T-helper 17 cell (primary cell): ENCODE measurements around the gene IL20. TPM values are rescaled to one million over a fixed set of nuclear protein-coding genes. Genes with fewer than 3 reads are reported as not detected.

ENCODE experiments used
- ATAC-seq: fragments of 150-1000 bp; cut with Tn5 transposase; 2 replicates; pipeline ENCODE4 v1.10.0; 2021; ENCODE audit warnings: mild to moderate bottlenecking, moderate library complexity
- DNase-seq, 3 donors: peaks; one replicate each; pipeline versions ENCODE4 v3.0.0 to v3.0.0-alpha.2; 2020 to 2021
- H3K9me3 ChIP-seq: one replicate; pipeline ENCODE4 v1.7.0; 2013; ENCODE audit warnings: low read length, mild to moderate bottlenecking; ENCODE audit not compliant: control insufficient read depth, poor library complexity, severe bottlenecking
- H3K27ac Mint-ChIP-seq: one replicate; pipeline ENCODE4 v1.8.0; 2022; ENCODE audit warnings: mild to moderate bottlenecking, moderate library complexity, mixed read lengths
- H3K27me3 Mint-ChIP-seq: one replicate; pipeline ENCODE4 v1.8.0; 2022; ENCODE audit warnings: mixed read lengths
- H3K36me3 Mint-ChIP-seq: one replicate; pipeline ENCODE4 v1.8.0; 2022; ENCODE audit warnings: low read depth, mixed read lengths
- H3K4me1 Mint-ChIP-seq: one replicate; pipeline ENCODE4 v1.8.0; 2022; ENCODE audit warnings: mild to moderate bottlenecking, mixed read lengths
- H3K4me3 Mint-ChIP-seq: one replicate; pipeline ENCODE4 v1.8.0; 2022; ENCODE audit warnings: mild to moderate bottlenecking, moderate library complexity, mixed read lengths
- total RNA-seq, 4 donors: library from RNA in 2 of 4; stranded (reverse) in 2 of 4; gene quantifications; one replicate each; pipeline ENCODE4 v1.2.3 and lab custom pipeline; 2022 to 2026

The IL20 gene
- total RNA-seq, 2 donors from 2014 or later = not detected

- H3K4me1 Mint-ChIP-seq = peaks cover 21% of the 10 kb centered on the region
- no peak overlapping the region for H3K27ac Mint-ChIP-seq
- no peak overlapping the region for H3K4me3 Mint-ChIP-seq
Observed at GRCh38 chr1:206892351-206892984, 27.0 kb downstream of the IL20 start.

GRCh38 chr1:206893380-206893779, 28.0 kb downstream of the IL20 start:
- H3K27me3 Mint-ChIP-seq = peaks cover 42% of the 10 kb centered on the region
- DNase-seq (no peak), ATAC-seq (no peak)
- H3K27ac Mint-ChIP-seq = peak overlapping the region; percentile 37
- no peaks in the 10 kb centered on the region for H3K9me3 ChIP-seq
- no peaks in the 10 kb centered on the region for H3K36me3 Mint-ChIP-seq
- H3K4me1 Mint-ChIP-seq = peaks cover 19% of the 10 kb centered on the region
- H3K4me3 Mint-ChIP-seq = no peak overlapping the region

More at GRCh38 chr1:206892351-206892984, 27.0 kb downstream of the IL20 start:
- no peaks in the 10 kb centered on the region for H3K36me3 Mint-ChIP-seq
- peaks cover 38% of the 10 kb centered on the region for H3K27me3 Mint-ChIP-seq
- DNase-seq (no peak), ATAC-seq (no peak)
- H3K9me3 ChIP-seq = no peaks in the 10 kb centered on the region

- peaks cover 20% of the 10 kb centered on the region for H3K4me1 Mint-ChIP-seq
- H3K9me3 ChIP-seq = no peaks in the 10 kb centered on the region
- DNase-seq (no peak), ATAC-seq (no peak)
- no peak overlapping the region for H3K27ac Mint-ChIP-seq
- no peak overlapping the region for H3K4me3 Mint-ChIP-seq
- H3K36me3 Mint-ChIP-seq = no peaks in the 10 kb centered on the region
- H3K27me3 Mint-ChIP-seq = peaks cover 33% of the 10 kb centered on the region
Observed at GRCh38 chr1:206895325-206895724, 29.9 kb downstream of the IL20 start.

- no peaks in the 10 kb centered on the region for H3K9me3 ChIP-seq
- no peak for DNase-seq
- Mint-ChIP-seq H3K36me3 (no peaks in the 10 kb centered on the region), H3K27ac (no peak overlapping the region), H3K4me1 (peaks cover 20% of the 10 kb centered on the region), H3K4me3 (no peak overlapping the region), H3K27me3 (peaks cover 33% of the 10 kb centered on the region)
- ATAC-seq = no peak
Observed at GRCh38 chr1:206895837-206896242, 30.4 kb downstream of the IL20 start.

GRCh38 chr1:206896261-206896660, 30.8 kb downstream of the IL20 start:
- peaks cover 33% of the 10 kb centered on the region for H3K27me3 Mint-ChIP-seq
- no peaks in the 10 kb centered on the region for H3K36me3 Mint-ChIP-seq
- H3K4me1 Mint-ChIP-seq = peaks cover 18% of the 10 kb centered on the region
- no peak overlapping the region for H3K27ac Mint-ChIP-seq
- DNase-seq = no peak
- H3K9me3 ChIP-seq = no peaks in the 10 kb centered on the region
- no peak overlapping the region for H3K4me3 Mint-ChIP-seq
- ATAC-seq = no peak

- Mint-ChIP-seq H3K36me3 (no peaks in the 10 kb centered on the region), H3K27me3 (peaks cover 29% of the 10 kb centered on the region), H3K4me3 (no peak within 1 kb of the TSS), H3K4me1 (peaks cover 13% of the 10 kb centered on the region), H3K27ac (no peak within 1 kb of the TSS)
- no peaks in the 10 kb centered on the region for H3K9me3 ChIP-seq
- ATAC-seq (no peak), DNase-seq (no peak)
Observed at GRCh38 chr1:206897175-206897574, 31.8 kb downstream of the IL20 start, which contains the start of gene IL24. Gene IL24, plus strand, starts transcription at chr1:206897443. Its CDS starts 390 bp downstream, at chr1:206897833.

- Mint-ChIP-seq H3K36me3 (no peaks in the 10 kb centered on the region), H3K4me1 (peaks cover 15% of the 10 kb centered on the region), H3K27ac (peak overlapping the region; percentile 60), H3K4me3 (no peak overlapping the region), H3K27me3 (peaks cover 23% of the 10 kb centered on the region)
- no peaks in the 10 kb centered on the region for H3K9me3 ChIP-seq
- DNase-seq (no peak), ATAC-seq (no peak)
Observed at GRCh38 chr1:206898089-206898914, 32.9 kb downstream of the IL20 start.

- H3K9me3 ChIP-seq = no peaks in the 10 kb centered on the region
- peaks cover 2% of the 10 kb centered on the region for H3K36me3 Mint-ChIP-seq
- no peak for ATAC-seq
- peaks cover 19% of the 10 kb centered on the region for H3K4me1 Mint-ChIP-seq
- H3K27me3 Mint-ChIP-seq = peaks cover 20% of the 10 kb centered on the region
- DNase-seq = no peak
- H3K4me3 Mint-ChIP-seq = no peak overlapping the region
- H3K27ac Mint-ChIP-seq = peak overlapping the region; percentile 60
Observed at GRCh38 chr1:206898915-206899431, 33.5 kb downstream of the IL20 start.

GRCh38 chr1:206899717-206900116, 34.3 kb downstream of the IL20 start:
- no peaks in the 10 kb centered on the region for H3K9me3 ChIP-seq
- ATAC-seq (no peak), DNase-seq (no peak)
- Mint-ChIP-seq H3K36me3 (peaks cover 4% of the 10 kb centered on the region), H3K27ac (peak overlapping the region; percentile 72), H3K4me1 (peaks cover 21% of the 10 kb centered on the region), H3K4me3 (no peak overlapping the region), H3K27me3 (peaks cover 14% of the 10 kb centered on the region)

GRCh38 chr1:206900149-206900548, 34.7 kb downstream of the IL20 start:
- Mint-ChIP-seq H3K27me3 (peaks cover 14% of the 10 kb centered on the region), H3K36me3 (peaks cover 6% of the 10 kb centered on the region), H3K27ac (peak overlapping the region; percentile 72), H3K4me3 (no peak overlapping the region), H3K4me1 (peaks cover 26% of the 10 kb centered on the region)
- DNase-seq = no peak
- no peak for ATAC-seq
- no peaks in the 10 kb centered on the region for H3K9me3 ChIP-seq

GRCh38 chr1:206901944-206902343, 36.5 kb downstream of the IL20 start:
- H3K36me3 Mint-ChIP-seq = peaks cover 12% of the 10 kb centered on the region
- no peaks in the 10 kb centered on the region for H3K9me3 ChIP-seq
- ATAC-seq (no peak), DNase-seq (no peak)
- H3K4me3 Mint-ChIP-seq = no peak overlapping the region
- peaks cover 42% of the 10 kb centered on the region for H3K4me1 Mint-ChIP-seq
- peaks cover 7% of the 10 kb centered on the region for H3K27me3 Mint-ChIP-seq
- peak overlapping the region; percentile 6 for H3K27ac Mint-ChIP-seq

GRCh38 chr1:206902702-206903101, 37.3 kb downstream of the IL20 start:
- Mint-ChIP-seq H3K27me3 (peaks cover 1% of the 10 kb centered on the region), H3K27ac (peak overlapping the region; percentile 32), H3K4me3 (no peak overlapping the region), H3K36me3 (peaks cover 12% of the 10 kb centered on the region), H3K4me1 (peaks cover 40% of the 10 kb centered on the region)
- DNase-seq = no peak
- ATAC-seq = no peak
- no peaks in the 10 kb centered on the region for H3K9me3 ChIP-seq

GRCh38 chr1:206903687-206904086, 38.3 kb downstream of the IL20 start:
- Mint-ChIP-seq H3K36me3 (peaks cover 14% of the 10 kb centered on the region), H3K27ac (peak overlapping the region; percentile 97), H3K4me1 (peaks cover 45% of the 10 kb centered on the region), H3K27me3 (no peaks in the 10 kb centered on the region), H3K4me3 (no peak overlapping the region)
- ATAC-seq = no peak
- no peak for DNase-seq
- H3K9me3 ChIP-seq = no peaks in the 10 kb centered on the region
